C4-2B (cell line): ENCODE measurements around the gene NFE2L2.

Source experiments
- ZFX ChIP-seq: fragments of 450-650 bp; IDR thresholded peaks from 2 replicates; pipeline ENCODE4 v1.6.1; 2017
- TF ChIP-seq, protein P1 (sequence below): fragments of 450-650 bp; conservative IDR thresholded peaks from 2 replicates; pipeline ENCODE4 v1.5.1; 2017; ENCODE audit warnings: mild to moderate bottlenecking

DNA sequence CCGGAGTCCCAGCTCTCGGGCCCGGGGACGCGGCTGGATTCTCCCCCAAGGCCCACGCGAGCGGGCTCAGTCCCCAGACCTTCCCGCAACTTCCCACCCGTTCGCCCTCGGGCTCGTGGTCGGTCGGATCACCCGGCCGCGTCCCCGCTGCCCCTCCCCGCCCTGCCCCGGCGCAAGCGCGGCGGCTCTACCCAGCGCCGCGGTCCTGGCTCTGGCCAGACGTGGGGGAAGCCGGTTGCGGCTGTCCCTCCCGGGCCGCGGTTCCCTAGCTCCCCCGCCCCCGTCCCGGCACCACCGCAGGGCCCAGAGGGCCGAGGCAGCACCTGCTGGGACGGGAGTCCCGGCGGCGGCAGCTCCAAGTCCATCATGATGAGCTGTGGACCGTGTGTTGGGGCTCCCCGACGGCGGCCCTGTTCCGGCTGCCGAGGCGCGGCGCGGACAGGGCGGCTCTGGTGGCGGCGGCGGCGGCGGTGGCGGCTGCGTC lies 276 bp downstream of the NFE2L2 start:
- TF ChIP-seq, protein P1, sequence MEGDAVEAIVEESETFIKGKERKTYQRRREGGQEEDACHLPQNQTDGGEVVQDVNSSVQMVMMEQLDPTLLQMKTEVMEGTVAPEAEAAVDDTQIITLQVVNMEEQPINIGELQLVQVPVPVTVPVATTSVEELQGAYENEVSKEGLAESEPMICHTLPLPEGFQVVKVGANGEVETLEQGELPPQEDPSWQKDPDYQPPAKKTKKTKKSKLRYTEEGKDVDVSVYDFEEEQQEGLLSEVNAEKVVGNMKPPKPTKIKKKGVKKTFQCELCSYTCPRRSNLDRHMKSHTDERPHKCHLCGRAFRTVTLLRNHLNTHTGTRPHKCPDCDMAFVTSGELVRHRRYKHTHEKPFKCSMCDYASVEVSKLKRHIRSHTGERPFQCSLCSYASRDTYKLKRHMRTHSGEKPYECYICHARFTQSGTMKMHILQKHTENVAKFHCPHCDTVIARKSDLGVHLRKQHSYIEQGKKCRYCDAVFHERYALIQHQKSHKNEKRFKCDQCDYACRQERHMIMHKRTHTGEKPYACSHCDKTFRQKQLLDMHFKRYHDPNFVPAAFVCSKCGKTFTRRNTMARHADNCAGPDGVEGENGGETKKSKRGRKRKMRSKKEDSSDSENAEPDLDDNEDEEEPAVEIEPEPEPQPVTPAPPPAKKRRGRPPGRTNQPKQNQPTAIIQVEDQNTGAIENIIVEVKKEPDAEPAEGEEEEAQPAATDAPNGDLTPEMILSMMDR = no peak
- peak; percentile 77 for TF ChIP-seq ZFX
